GM12875 (cell line): ENCODE data around the gene TFDP2.
A peak's percentile ranks its signal among the peaks of the same experiment; 100 is the strongest.
"Not testable (repeated sequence)": the region's sequence is repeated elsewhere in the genome, so short reads cannot be mapped to it uniquely, and the experiment has no call there.

Experiments used
- H3K4me3 ChIP-seq: one replicate; pipeline ENCODE4 v1.5.1; 2011; ENCODE audit warnings: low read depth, low read length, control low read depth
- CTCF ChIP-seq: IDR thresholded peaks from 2 replicates; pipeline ENCODE4 v1.5.1; 2011; ENCODE audit warnings: low read depth, mild to moderate bottlenecking, control low read depth, inconsistent platforms, low read length, moderate library complexity, borderline replicate concordance; ENCODE audit not compliant: insufficient read depth

Gene TFDP2

GRCh38 chr3:142149673-142149992, 289 bp upstream of the TFDP2 start:
- TF ChIP-seq CTCF: no peak
- H3K4me3 ChIP-seq: peak overlapping the region; percentile 83

GRCh38 chr3:142148044-142148791, 1.1 kb downstream of the TFDP2 start:
- H3K4me3 ChIP-seq: peak overlapping the region; percentile 83
- TF ChIP-seq CTCF: no peak

DNA sequence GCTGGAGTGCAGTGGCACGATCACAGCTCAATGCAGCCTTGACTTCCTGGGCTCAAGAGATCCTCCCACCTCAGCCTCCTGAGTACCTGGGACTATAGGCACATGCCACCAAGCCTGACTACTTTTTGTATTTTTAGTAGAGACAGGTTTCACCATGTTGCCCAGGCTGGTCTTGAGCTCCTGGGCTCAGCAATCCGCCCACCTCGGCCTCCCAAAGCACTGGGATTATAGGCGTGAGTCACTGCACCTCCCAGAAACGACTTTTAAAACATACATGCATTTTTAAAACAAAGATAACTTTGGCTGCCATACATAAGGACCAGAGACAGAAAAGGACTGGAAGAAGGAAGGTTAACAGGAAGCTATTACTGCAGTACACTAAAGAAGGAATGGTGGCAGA, 4.8 kb downstream of the TFDP2 start:
- H3K4me3 ChIP-seq: not testable (repeated sequence)

DNA sequence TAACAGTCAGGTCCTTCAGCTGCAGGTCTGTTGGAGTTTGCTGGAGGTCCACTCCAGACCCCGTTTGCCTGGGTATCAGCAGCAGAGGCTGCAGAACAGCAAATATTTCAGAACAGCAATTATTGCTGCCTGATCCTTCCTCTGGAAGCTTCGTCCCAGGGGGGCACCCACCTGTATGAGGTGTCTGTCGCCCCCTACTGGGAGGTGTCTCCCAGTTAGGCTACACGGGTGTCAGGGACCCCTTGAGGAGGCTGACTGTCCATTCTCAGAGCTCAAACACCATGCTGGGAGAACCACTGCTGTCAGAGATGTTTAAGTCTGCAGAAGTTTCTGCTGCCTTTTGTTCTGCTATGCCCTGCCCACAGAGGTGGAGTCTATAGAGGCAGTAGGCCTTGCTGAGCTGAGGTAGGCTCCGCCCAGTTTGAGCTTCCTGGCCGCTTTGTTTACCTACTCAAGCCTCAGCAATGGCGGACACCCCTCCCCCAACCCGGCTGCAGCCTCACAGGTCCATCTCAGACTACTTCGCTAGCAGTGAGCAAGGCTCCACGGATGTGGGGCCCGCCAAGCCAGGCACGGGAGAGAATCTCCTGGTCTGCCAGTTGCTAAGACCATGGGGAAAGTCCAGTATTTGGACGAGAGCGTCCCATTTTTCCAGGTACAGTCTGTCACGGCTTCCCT, 8.6 kb downstream of the TFDP2 start:
- not testable (repeated sequence) for H3K4me3 ChIP-seq

GRCh38 chr3:142137089-142137488, 12.3 kb downstream of the TFDP2 start:
- H3K4me3 ChIP-seq: not testable (repeated sequence)

DNA sequence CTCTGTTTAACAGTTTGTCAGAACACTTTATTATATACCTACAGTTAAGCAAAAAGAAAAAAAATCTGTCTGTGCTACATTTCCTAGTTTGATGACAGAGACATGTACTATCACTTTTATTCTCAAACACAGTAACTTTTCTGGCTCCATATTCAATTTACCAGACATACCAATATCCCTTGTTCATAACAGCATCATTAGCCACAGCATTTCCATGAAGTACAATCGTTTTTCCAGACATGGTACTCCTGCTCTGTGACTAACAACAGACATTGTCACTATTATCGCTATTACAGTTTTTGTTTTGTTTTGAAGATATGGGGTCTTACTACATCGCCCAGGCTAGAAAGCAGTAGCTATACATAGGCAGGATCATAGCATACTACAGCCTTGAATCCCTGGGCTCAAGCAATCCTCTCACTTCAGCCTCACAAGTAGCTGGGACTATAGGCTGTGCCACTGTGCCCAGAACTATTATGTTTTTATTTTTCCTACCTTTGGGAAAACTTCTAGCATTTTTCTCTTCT, 14.5 kb downstream of the TFDP2 start:
- no peak overlapping the region for H3K4me3 ChIP-seq
- TF ChIP-seq CTCF: no peak

- no peak for TF ChIP-seq CTCF
These were observed 19.7 kb downstream of the TFDP2 start for GRCh38 chr3:142129516-142130171.

DNA sequence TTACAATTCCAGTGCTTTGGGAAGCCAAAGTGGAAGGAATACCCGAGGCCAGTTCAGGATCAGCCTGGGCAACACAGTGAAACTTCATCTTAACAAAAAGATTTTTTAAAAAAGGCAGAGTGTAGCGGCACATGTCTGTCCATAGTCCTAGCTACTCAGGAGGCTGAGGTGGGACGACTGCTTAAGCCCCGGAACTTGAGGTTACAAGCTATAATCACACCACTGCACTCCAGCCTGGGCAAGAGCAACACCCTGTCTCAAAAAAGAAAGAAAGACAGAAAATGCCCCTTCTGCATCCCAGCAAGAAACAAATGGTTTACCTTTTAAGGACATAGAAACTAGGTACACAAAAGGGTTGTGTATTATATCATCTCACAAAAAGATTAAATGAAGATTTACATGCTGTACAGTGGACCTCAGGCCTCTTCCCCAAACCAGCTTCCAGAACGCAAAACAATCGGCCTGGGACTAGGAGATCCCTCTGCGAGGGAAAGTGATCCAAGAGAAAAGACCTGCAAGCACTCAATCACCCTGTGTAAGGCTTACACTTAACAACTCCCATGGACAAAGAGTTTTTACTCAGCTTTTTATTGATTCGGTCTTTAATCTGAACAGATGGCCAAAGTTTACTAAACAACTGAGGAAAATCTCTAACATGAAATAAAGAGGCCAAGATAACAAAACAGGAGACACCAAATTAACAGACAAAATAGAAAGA, 21.2 kb downstream of the TFDP2 start:
- TF ChIP-seq CTCF: no peak
- H3K4me3 ChIP-seq: no peak overlapping the region

More at GRCh38 chr3:142129516-142130171, 19.7 kb downstream of the TFDP2 start:
- no peak overlapping the region for H3K4me3 ChIP-seq
